Measurements from ENCODE around the gene DMD. TPM values are rescaled to one million over a fixed set of nuclear protein-coding genes. Genes with fewer than 3 reads are reported as not detected.

The DMD gene
- total RNA-seq, 3 donors from 2014 or later = 11.2 to 140 (median 12.6) TPM

DNA sequence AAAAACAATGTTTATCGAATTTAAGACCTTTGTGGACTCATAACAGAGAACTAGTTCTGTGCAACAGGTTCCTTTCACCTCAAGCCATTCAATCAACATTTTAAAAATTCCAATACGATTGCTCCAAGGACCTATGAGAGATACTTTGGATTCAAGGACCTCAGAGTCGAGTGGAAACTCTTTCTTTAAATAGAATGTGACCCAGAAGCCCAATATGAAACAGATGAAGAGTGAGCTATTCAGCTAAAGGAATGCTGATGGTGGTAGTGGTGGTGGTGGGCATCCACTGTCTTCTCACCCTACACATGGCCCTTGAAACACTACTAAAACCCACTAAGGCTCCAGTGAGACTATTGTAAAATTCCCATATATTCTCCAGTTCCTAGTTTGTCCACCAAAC lies 257.2 kb downstream of the DMD start:
- Histone ChIP-seq H3K4me3 (no peak overlapping the region), H3K36me3 (ENCODE audit: low read depth) (no peaks in the 10 kb centered on the region), H3K4me1 (ENCODE audit: low read depth) (no peaks in the 10 kb centered on the region), H3K9me3 (no peaks in the 10 kb centered on the region)
- intact Hi-C loops (cut with DNase I, micrococcal nuclease) = no loop called here
- ATAC-seq (no peak), DNase-seq (no peak)
- TF ChIP-seq, protein P1, sequence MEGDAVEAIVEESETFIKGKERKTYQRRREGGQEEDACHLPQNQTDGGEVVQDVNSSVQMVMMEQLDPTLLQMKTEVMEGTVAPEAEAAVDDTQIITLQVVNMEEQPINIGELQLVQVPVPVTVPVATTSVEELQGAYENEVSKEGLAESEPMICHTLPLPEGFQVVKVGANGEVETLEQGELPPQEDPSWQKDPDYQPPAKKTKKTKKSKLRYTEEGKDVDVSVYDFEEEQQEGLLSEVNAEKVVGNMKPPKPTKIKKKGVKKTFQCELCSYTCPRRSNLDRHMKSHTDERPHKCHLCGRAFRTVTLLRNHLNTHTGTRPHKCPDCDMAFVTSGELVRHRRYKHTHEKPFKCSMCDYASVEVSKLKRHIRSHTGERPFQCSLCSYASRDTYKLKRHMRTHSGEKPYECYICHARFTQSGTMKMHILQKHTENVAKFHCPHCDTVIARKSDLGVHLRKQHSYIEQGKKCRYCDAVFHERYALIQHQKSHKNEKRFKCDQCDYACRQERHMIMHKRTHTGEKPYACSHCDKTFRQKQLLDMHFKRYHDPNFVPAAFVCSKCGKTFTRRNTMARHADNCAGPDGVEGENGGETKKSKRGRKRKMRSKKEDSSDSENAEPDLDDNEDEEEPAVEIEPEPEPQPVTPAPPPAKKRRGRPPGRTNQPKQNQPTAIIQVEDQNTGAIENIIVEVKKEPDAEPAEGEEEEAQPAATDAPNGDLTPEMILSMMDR (IDR thresholded peaks at IDR 0.05) = no peak

DNA sequence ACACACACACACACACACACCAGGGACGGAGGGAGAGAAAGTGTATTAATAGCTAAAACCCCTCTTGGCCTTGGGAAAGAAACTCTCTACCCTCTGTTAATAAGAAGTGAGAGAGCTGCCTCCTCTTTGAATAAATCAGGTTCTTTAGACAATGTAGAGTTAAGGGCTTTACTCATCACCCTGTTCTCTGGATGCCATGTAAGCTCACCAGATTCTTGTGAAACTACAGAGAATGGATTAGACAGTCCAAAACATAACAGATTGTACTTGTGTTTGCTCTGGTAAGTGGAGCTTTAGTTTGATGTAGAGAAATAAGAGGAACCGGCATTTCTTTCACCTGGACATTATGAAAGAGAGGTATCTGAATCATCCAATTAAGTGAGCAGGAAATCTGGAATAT lies 263.2 kb downstream of the DMD start:
- Histone ChIP-seq H3K36me3 (ENCODE audit: low read depth) (no peaks in the 10 kb centered on the region), H3K4me3 (no peak overlapping the region), H3K9me3 (no peaks in the 10 kb centered on the region), H3K4me1 (ENCODE audit: low read depth) (no peaks in the 10 kb centered on the region)
- TF ChIP-seq, protein P1 (IDR thresholded peaks at IDR 0.05) = no peak
- DNase-seq (no peak), ATAC-seq (no peak)
- intact Hi-C loops (cut with DNase I, micrococcal nuclease) = no loop called here

DNA sequence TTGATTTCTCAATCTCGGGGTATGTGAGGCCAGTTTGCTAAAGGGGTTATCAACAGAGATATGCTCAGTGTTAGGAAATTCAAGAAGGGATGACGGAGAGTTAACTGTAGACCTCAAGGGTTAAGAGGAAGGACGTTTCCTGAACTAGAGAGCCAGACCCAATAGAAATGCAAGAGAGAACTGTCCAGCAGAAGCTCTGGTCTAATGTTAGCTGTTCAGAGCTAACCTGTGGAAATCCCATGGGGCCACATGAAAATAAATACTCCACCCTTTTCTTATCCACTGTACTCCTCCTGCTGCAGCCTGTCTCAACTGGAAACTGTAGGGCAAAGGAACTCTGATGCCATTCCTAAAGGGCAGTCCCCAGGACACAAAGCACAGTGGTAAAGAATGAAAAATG lies 274.3 kb downstream of the DMD start:
- ATAC-seq (no peak), DNase-seq (no peak)
- intact Hi-C loops (cut with DNase I, micrococcal nuclease) = no loop called here
- Histone ChIP-seq H3K4me1 (ENCODE audit: low read depth) (no peaks in the 10 kb centered on the region), H3K9me3 (no peaks in the 10 kb centered on the region), H3K36me3 (ENCODE audit: low read depth) (no peaks in the 10 kb centered on the region), H3K4me3 (no peak overlapping the region)
- TF ChIP-seq, protein P1 (IDR thresholded peaks at IDR 0.05) = no peak

DNA sequence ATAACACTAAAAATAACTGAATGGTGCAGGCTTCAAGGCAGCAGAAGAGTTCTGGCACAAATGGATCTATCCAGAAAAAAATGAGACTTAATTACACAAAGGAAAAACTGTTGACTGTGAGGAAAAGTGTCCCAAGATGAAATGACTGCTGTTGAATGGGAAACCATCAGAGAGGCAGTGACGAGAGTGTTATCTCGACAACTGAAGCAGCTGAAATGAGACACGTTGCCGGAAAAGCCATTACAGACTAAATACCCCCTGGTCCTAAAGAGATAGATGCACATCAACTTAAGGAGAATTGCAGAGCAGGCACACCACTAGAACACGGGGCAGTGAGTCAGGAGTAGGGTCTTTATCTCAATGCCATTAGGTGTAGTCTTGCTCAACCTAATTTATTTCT lies 277.8 kb downstream of the DMD start:
- TF ChIP-seq, protein P1 (IDR thresholded peaks at IDR 0.05) = no peak
- H3K4me1 ChIP-seq (ENCODE audit: low read depth) = no peaks in the 10 kb centered on the region
- no peak for DNase-seq
- H3K9me3 ChIP-seq = no peaks in the 10 kb centered on the region
- intact Hi-C loops (cut with DNase I, micrococcal nuclease) = no loop called here
- H3K4me3 ChIP-seq = no peak overlapping the region
- ATAC-seq = no peak
- H3K36me3 ChIP-seq (ENCODE audit: low read depth) = no peaks in the 10 kb centered on the region

DNA sequence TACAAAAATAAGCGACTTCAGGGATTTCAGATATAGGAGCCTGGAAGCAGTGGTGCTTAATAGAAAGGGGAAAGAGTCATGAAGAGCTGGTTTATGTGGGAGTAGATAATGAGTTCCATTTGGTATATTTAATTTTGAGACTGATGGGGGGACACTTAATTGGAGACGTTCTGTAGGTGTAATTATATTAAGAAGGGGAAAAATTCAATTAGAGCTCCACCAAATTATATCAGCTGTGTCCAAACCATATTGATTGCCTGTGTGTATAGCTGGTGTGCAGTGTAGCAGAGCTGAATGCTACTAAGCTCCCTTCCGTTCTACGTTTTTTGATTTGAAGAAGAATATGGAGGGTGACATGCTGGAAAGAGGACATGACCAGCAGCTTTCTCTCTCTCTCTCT lies 282.3 kb downstream of the DMD start:
- ATAC-seq (no peak), DNase-seq (no peak)
- Histone ChIP-seq H3K4me1 (ENCODE audit: low read depth) (no peaks in the 10 kb centered on the region), H3K36me3 (ENCODE audit: low read depth) (no peaks in the 10 kb centered on the region), H3K9me3 (no peaks in the 10 kb centered on the region), H3K4me3 (no peak overlapping the region)
- intact Hi-C loops (cut with DNase I, micrococcal nuclease) = no loop called here
- TF ChIP-seq, protein P1 (IDR thresholded peaks at IDR 0.05) = no peak

DNA sequence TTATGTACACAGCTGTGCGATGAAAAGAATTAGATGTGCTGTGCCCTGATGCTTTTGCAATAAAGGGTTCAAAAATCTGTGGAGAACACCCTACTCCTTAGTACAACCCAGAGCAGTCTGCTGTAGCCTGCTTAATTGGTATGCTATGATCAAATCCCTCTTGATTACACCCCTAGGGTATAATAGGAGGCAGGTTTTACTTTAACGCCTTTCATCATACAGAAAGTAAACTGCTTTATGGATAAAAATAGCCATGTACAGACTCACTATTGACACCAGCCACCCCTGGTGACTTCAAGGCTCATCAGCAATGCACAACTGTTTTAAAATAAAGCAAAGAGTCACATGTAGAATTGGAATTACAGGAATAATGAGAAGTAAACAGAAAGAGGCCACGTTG lies 315.3 kb downstream of the DMD start:
- TF ChIP-seq, protein P1 (IDR thresholded peaks at IDR 0.05) = no peak
- Histone ChIP-seq H3K4me3 (no peak overlapping the region), H3K36me3 (ENCODE audit: low read depth) (no peaks in the 10 kb centered on the region), H3K9me3 (no peaks in the 10 kb centered on the region), H3K4me1 (ENCODE audit: low read depth) (no peaks in the 10 kb centered on the region)
- no peak for DNase-seq
- intact Hi-C loops (cut with DNase I, micrococcal nuclease) = no loop called here
- ATAC-seq = no peak
